ENCODE measurements around the gene SLC19A3.
"Not testable (repeated sequence)": the region's sequence is repeated elsewhere in the genome, so short reads cannot be mapped to it uniquely, and the experiment has no call there.

The SLC19A3 gene

GRCh38 chr2:227724394-227725039, 6.7 kb upstream of the SLC19A3 start, which contains the start of gene SCYGR6:
TSS of gene SCYGR6 (minus strand) at chr2:227724757. CDS start at chr2:227724757, 0 bp downstream.
- H3K27ac ChIP-seq (replicated peaks; ENCODE audit: low read length) = no peak within 1 kb of the TSS
- no peaks in the 10 kb centered on the region for H3K79me1 ChIP-seq (ENCODE audit: low read depth, low read length)
- no peak within 1 kb of the TSS for H3K4ac ChIP-seq (ENCODE audit: low read length)
- H3K23ac ChIP-seq (ENCODE audit: low read depth, low read length, poor library complexity) = no peak within 1 kb of the TSS
- H2AFZ ChIP-seq (ENCODE audit: low read length) = no peak within 1 kb of the TSS
- no peak within 1 kb of the TSS for H4K91ac ChIP-seq (ENCODE audit: low read depth, low read length, poor library complexity)
- H2BK120ac ChIP-seq (ENCODE audit: low read depth, low read length) = no peak within 1 kb of the TSS
- H3K14ac ChIP-seq (ENCODE audit: low read length) = no peak within 1 kb of the TSS
- no peak within 1 kb of the TSS for H2BK12ac ChIP-seq (ENCODE audit: low read length)
- no peak for DNase-seq (ENCODE audit: low spot score)
- no peak within 1 kb of the TSS for H2BK5ac ChIP-seq (ENCODE audit: low read length)
- no CpG with 5 or more reads among the region's 15 CpGs for WGBS, 2 donors (ENCODE audit: extremely low coverage in 2 of 2, insufficient read length in 2 of 2, insufficient replicate concordance in 1 of 2)
- H2AK5ac ChIP-seq (ENCODE audit: low read depth, low read length) = no peak within 1 kb of the TSS
- no peaks in the 10 kb centered on the region for H3K9me3 ChIP-seq (replicated peaks in 1 of 2; ENCODE audit: control insufficient read depth in 2 of 2, insufficient read depth in 1 of 2, low read depth in 1 of 2, low read length in 2 of 2)
- H3K4me2 ChIP-seq (ENCODE audit: insufficient read depth, low read length, poor library complexity, severe bottlenecking) = no peak within 1 kb of the TSS
- H3K18ac ChIP-seq (ENCODE audit: low read length) = no peak within 1 kb of the TSS
- no peak within 1 kb of the TSS for H3K4me3 ChIP-seq (ENCODE audit: low read length in 2 of 2)
- H3K4me1 ChIP-seq (ENCODE audit: control insufficient read depth in 2 of 2, insufficient read depth in 1 of 2, low read depth in 1 of 2, low read length in 2 of 2) = no peaks in the 10 kb centered on the region
- H2BK15ac ChIP-seq (ENCODE audit: low read length) = no peak within 1 kb of the TSS
- no peaks in the 10 kb centered on the region for H3K27me3 ChIP-seq (ENCODE audit: control insufficient read depth in 3 of 3, insufficient read depth in 3 of 3, low read depth in 1 of 3, low read length in 3 of 3)
- H3K36me3 ChIP-seq (replicated peaks in 1 of 2; ENCODE audit: control insufficient read depth in 2 of 2, insufficient read depth in 2 of 2, low read length in 2 of 2) = no peaks in the 10 kb centered on the region
- no peak within 1 kb of the TSS for H4K8ac ChIP-seq (ENCODE audit: low read depth, low read length)
- no peak within 1 kb of the TSS for H3K9ac ChIP-seq (ENCODE audit: low read depth, low read length, poor library complexity)

- not testable (repeated sequence) for H3K18ac ChIP-seq (ENCODE audit: low read length); H3K9ac ChIP-seq (ENCODE audit: low read depth, low read length, poor library complexity); H2BK12ac ChIP-seq (ENCODE audit: low read length); H3K36me3 ChIP-seq (replicated peaks in 1 of 2; ENCODE audit: control insufficient read depth in 2 of 2, insufficient read depth in 2 of 2, low read length in 2 of 2); H2AK5ac ChIP-seq (ENCODE audit: low read depth, low read length); H3K23ac ChIP-seq (ENCODE audit: low read depth, low read length, poor library complexity); H2BK15ac ChIP-seq (ENCODE audit: low read length); H3K4me1 ChIP-seq (ENCODE audit: control insufficient read depth in 2 of 2, insufficient read depth in 1 of 2, low read depth in 1 of 2, low read length in 2 of 2); H3K14ac ChIP-seq (ENCODE audit: low read length); H3K27ac ChIP-seq (replicated peaks; ENCODE audit: low read length); H3K4ac ChIP-seq (ENCODE audit: low read length); H4K91ac ChIP-seq (ENCODE audit: low read depth, low read length, poor library complexity); H2BK120ac ChIP-seq (ENCODE audit: low read depth, low read length); H3K27me3 ChIP-seq (ENCODE audit: control insufficient read depth in 3 of 3, insufficient read depth in 3 of 3, low read depth in 1 of 3, low read length in 3 of 3); H2BK5ac ChIP-seq (ENCODE audit: low read length); H4K8ac ChIP-seq (ENCODE audit: low read depth, low read length); H3K4me3 ChIP-seq (ENCODE audit: low read length in 2 of 2); H3K9me3 ChIP-seq (replicated peaks in 1 of 2; ENCODE audit: control insufficient read depth in 2 of 2, insufficient read depth in 1 of 2, low read depth in 1 of 2, low read length in 2 of 2); H3K79me1 ChIP-seq (ENCODE audit: low read depth, low read length); H3K4me2 ChIP-seq (ENCODE audit: insufficient read depth, low read length, poor library complexity, severe bottlenecking); DNase-seq (ENCODE audit: low spot score); H2AFZ ChIP-seq (ENCODE audit: low read length)
- no CpG with 5 or more reads among the region's 7 CpGs for WGBS, 2 donors (ENCODE audit: extremely low coverage in 2 of 2, insufficient read length in 2 of 2, insufficient replicate concordance in 1 of 2)
Observed at GRCh38 chr2:227722821-227723220, 5.0 kb upstream of the SLC19A3 start.

GRCh38 chr2:227720680-227721079, 2.9 kb upstream of the SLC19A3 start:
- H3K9me3 ChIP-seq (replicated peaks in 1 of 2; ENCODE audit: control insufficient read depth in 2 of 2, insufficient read depth in 1 of 2, low read depth in 1 of 2, low read length in 2 of 2) = no peaks in the 10 kb centered on the region
- H3K79me1 ChIP-seq (ENCODE audit: low read depth, low read length) = no peaks in the 10 kb centered on the region
- no peak overlapping the region for H4K91ac ChIP-seq (ENCODE audit: low read depth, low read length, poor library complexity)
- no peak overlapping the region for H3K23ac ChIP-seq (ENCODE audit: low read depth, low read length, poor library complexity)
- no peak overlapping the region for H3K9ac ChIP-seq (ENCODE audit: low read depth, low read length, poor library complexity)
- no peak overlapping the region for H3K4me3 ChIP-seq (ENCODE audit: low read length in 2 of 2)
- H3K14ac ChIP-seq (ENCODE audit: low read length) = no peak overlapping the region
- no CpG with 5 or more reads among the region's 4 CpGs for WGBS, 2 donors (ENCODE audit: extremely low coverage in 2 of 2, insufficient read length in 2 of 2, insufficient replicate concordance in 1 of 2)
- no peak overlapping the region for H2BK15ac ChIP-seq (ENCODE audit: low read length)
- peaks cover 0 to 19% (median 7%) of the 10 kb centered on the region in 3 experiments for H3K27me3 ChIP-seq (ENCODE audit: control insufficient read depth in 3 of 3, insufficient read depth in 3 of 3, low read depth in 1 of 3, low read length in 3 of 3)
- H3K4ac ChIP-seq (ENCODE audit: low read length) = no peak overlapping the region
- H2BK120ac ChIP-seq (ENCODE audit: low read depth, low read length) = no peak overlapping the region
- no peak overlapping the region for H2BK5ac ChIP-seq (ENCODE audit: low read length)
- DNase-seq (ENCODE audit: low spot score) = no peak
- H2AFZ ChIP-seq (ENCODE audit: low read length) = no peak overlapping the region
- no peak overlapping the region for H2AK5ac ChIP-seq (ENCODE audit: low read depth, low read length)
- no peaks in the 10 kb centered on the region for H3K36me3 ChIP-seq (replicated peaks in 1 of 2; ENCODE audit: control insufficient read depth in 2 of 2, insufficient read depth in 2 of 2, low read length in 2 of 2)
- no peak overlapping the region for H3K27ac ChIP-seq (replicated peaks; ENCODE audit: low read length)
- H4K8ac ChIP-seq (ENCODE audit: low read depth, low read length) = no peak overlapping the region
- no peak overlapping the region for H3K4me2 ChIP-seq (ENCODE audit: insufficient read depth, low read length, poor library complexity, severe bottlenecking)
- no peaks in the 10 kb centered on the region for H3K4me1 ChIP-seq (ENCODE audit: control insufficient read depth in 2 of 2, insufficient read depth in 1 of 2, low read depth in 1 of 2, low read length in 2 of 2)
- no peak overlapping the region for H2BK12ac ChIP-seq (ENCODE audit: low read length)
- H3K18ac ChIP-seq (ENCODE audit: low read length) = no peak overlapping the region

GRCh38 chr2:227719641-227720040, 1.8 kb upstream of the SLC19A3 start:
- H3K9me3 ChIP-seq (replicated peaks in 1 of 2; ENCODE audit: control insufficient read depth in 2 of 2, insufficient read depth in 1 of 2, low read depth in 1 of 2, low read length in 2 of 2) = no peaks in the 10 kb centered on the region
- no CpG with 5 or more reads among the region's 4 CpGs for WGBS, 2 donors (ENCODE audit: extremely low coverage in 2 of 2, insufficient read length in 2 of 2, insufficient replicate concordance in 1 of 2)

More at GRCh38 chr2:227719641-227720040, 1.8 kb upstream of the SLC19A3 start:
- H3K23ac ChIP-seq (ENCODE audit: low read depth, low read length, poor library complexity) = no peak overlapping the region
- H4K91ac ChIP-seq (ENCODE audit: low read depth, low read length, poor library complexity) = no peak overlapping the region
- no peak overlapping the region for H3K4ac ChIP-seq (ENCODE audit: low read length)
- no peak overlapping the region for H3K4me3 ChIP-seq (ENCODE audit: low read length in 2 of 2)
- no peak overlapping the region for H2BK5ac ChIP-seq (ENCODE audit: low read length)
- no peak overlapping the region for H3K4me2 ChIP-seq (ENCODE audit: insufficient read depth, low read length, poor library complexity, severe bottlenecking)
- no peaks in the 10 kb centered on the region for H3K79me1 ChIP-seq (ENCODE audit: low read depth, low read length)
- no peak overlapping the region for H2AK5ac ChIP-seq (ENCODE audit: low read depth, low read length)
- H2AFZ ChIP-seq (ENCODE audit: low read length) = no peak overlapping the region
- no peak overlapping the region for H2BK120ac ChIP-seq (ENCODE audit: low read depth, low read length)
- H3K18ac ChIP-seq (ENCODE audit: low read length) = no peak overlapping the region
- H3K9ac ChIP-seq (ENCODE audit: low read depth, low read length, poor library complexity) = no peak overlapping the region
- DNase-seq (ENCODE audit: low spot score) = no peak
- no peaks in the 10 kb centered on the region for H3K36me3 ChIP-seq (replicated peaks in 1 of 2; ENCODE audit: control insufficient read depth in 2 of 2, insufficient read depth in 2 of 2, low read length in 2 of 2)
- peaks cover 0 to 19% (median 7%) of the 10 kb centered on the region in 3 experiments for H3K27me3 ChIP-seq (ENCODE audit: control insufficient read depth in 3 of 3, insufficient read depth in 3 of 3, low read depth in 1 of 3, low read length in 3 of 3)
- no peak overlapping the region for H2BK15ac ChIP-seq (ENCODE audit: low read length)
- H3K14ac ChIP-seq (ENCODE audit: low read length) = no peak overlapping the region
- H3K4me1 ChIP-seq (ENCODE audit: control insufficient read depth in 2 of 2, insufficient read depth in 1 of 2, low read depth in 1 of 2, low read length in 2 of 2) = no peaks in the 10 kb centered on the region
- no peak overlapping the region for H2BK12ac ChIP-seq (ENCODE audit: low read length)
- no peak overlapping the region for H4K8ac ChIP-seq (ENCODE audit: low read depth, low read length)
- no peak overlapping the region for H3K27ac ChIP-seq (replicated peaks; ENCODE audit: low read length)

Measured in neuronal stem cell (in vitro differentiated cells).